GM19240 (cell line): Measurements from ENCODE around the gene PSMB11.

ENCODE experiments used
- DNase-seq: peaks from one replicate; pipeline ENCODE4 v3.0.0; 2011; ENCODE audit warnings: low spot score; ENCODE audit not compliant: insufficient read length

Gene PSMB11

DNA sequence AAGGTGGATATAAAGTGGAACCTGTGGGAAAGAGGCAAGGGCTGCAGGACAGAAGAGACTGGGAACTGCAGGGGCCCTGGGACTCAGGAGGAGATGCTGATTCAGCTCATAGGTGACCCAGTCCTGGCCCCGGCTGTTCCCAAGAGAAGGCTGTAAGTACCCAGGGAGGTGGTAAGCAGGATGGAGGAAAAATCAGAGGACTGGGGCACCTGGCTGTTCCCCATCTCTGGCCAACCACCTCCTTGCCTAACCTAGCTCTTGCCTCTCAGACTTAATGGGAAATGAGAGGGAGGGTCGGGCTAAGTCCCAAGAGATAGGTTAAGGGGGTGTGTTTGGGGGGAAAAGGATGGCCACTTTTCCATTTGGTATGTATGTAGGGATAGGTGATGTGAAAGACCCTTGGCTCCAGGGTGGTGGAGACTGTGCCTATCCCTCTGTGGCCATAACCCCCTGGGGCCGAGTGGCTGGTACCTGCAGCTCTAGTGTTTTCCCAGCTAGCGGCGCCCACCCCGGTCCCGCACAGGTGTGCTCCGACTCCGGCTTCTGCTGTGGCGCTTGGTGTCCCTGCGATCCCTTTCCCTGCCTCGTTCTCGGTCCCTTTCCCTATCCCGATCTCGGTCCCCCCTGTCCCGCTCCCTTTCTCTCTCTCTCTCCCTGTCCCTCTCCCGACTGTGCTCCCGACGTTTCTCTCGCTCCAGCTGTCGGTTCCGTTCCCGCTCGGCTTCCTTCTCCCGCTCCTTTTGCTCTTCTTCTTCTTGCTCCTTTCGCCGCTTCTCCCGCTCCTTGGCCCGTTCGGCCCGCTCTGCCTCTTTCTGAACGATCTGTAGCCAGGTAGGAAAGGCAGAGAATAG is 16.9 kb downstream of the PSMB11 start:
- DNase-seq: no peak

DNA sequence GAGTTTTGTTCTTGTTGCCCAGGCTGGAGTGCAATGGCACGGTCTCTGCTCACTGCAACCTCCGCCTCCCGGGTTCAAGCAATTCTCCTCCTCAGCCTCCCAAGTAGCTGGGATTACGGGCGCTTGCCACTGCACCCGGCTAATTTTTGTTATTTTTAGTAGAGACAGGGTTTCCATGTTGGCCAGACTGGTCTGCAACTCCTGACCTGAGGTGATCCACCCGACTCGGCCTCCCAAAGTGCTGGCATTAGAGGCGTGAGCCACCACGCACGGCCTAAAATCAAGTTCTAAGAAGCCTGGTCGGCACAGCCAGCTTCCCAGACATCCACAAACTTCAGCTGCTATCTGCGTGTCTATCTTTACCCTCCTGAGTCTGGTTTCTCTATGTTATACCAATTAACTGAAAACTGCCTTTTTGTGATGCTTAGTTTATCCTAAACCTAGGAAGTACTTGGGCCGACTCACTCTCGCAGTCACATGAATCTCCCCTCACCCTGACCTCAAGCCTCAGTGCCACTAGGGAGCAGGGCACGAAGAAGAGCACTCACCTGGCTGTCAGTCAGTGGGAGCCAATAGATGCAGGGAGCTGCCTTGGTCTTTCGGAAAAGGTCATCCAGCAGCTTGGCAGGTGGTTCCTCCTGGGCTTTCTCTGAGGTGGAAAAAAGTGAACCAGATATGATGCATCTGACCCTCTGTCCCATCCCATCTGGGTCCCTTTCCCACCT is 18.7 kb downstream of the PSMB11 start:
- no peak for DNase-seq

DNA sequence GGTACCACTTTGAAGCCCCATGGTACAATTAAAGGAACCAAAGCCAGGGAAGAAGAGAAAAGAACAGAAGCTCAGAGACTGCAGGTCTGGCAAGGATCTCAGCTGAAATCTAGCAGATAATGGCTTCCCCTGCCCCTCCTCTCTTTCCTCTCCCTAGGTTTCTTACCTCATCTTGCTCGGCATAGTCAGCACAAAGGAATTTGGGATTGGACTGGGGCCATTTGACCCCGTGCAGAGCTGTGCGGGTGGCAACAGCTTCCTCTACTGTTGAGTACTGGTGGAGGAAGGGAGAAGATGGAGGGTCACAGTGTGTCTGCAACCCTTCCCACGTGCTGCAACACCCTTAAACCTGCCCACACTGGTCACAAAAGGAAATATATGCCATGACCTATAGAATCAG is 20.0 kb downstream of the PSMB11 start:
- DNase-seq: no peak

DNA sequence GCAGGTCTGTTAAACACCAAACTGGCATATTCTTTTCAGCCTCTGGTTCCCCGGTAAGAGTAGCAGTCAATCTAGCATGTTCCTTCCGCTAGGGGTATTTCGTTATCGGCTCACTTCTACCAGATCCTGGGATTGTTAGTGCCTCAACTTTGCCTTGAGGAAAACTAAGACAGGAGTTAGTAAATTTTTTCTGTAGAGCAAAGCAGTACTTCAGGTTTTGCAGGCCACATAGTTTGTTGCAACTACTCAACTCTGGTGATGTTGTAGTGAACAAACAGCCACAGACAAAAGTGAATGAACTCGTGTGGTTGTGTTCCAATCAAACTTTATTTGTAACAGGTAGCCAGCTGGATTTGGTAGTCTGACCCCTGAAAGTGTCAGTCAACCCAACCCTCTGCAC is 21.6 kb downstream of the PSMB11 start:
- no peak for DNase-seq

DNA sequence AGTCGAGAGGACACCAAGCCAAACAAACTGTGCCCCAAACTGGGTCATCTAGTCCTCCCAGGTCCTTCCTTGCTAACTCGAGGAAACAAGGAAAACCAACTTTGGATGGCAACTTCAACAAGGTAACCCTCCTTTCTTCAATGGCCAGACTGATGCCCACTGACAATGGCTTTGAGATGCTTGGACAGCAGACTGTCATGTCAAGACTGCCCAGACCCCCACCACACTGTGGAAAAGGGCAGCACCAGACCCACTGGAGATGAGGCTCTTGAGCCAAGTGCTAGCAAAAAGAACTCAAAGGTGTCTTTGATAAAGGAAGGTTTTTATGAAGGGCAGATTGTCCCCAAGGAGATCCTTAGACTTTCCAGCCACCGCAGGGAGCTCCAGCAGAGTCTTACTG is 24.4 kb downstream of the PSMB11 start:
- DNase-seq: no peak

DNA sequence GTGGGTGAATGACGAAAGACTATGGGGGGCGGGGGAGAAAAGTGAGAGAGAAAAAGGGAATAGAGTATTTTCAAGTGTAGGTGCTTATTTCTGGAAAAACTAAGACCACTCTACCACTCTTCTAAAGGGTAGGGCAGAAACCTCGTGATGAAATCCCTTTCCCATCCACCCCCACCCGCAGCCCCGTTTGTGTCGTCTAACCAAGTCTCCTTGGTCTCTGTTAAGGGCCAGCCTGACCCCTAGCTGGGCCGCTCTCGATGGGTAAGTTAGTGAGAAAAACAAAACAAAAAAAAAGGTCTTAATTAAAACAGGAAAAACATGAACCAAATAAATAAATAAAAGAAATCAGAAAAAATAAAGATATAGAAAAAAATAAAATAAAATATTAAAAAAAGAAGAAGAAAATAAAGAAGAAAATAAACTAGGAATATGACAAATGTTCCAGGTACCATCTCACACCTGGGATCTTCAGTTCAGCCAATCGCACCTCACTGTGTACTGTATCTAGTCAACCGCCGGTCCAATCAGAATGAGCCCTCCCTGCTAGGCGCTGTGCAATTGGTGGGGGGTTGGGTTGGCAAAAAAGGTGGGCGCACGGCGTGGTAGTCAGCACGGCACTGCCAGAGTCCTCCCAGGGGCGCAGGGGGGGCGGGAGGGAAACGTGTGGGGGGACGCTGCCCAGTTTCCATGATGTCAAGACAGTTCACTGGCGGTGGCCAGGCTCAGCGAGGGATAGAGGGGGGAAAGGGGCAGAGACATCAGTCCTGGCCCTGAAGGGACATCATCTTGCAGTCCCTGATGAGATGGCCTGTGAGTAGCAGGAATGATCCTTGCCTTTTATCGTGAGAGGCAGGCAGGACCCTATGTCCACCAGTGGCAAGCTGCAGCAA is 25.1 kb downstream of the PSMB11 start:
- DNase-seq: no peak

DNA sequence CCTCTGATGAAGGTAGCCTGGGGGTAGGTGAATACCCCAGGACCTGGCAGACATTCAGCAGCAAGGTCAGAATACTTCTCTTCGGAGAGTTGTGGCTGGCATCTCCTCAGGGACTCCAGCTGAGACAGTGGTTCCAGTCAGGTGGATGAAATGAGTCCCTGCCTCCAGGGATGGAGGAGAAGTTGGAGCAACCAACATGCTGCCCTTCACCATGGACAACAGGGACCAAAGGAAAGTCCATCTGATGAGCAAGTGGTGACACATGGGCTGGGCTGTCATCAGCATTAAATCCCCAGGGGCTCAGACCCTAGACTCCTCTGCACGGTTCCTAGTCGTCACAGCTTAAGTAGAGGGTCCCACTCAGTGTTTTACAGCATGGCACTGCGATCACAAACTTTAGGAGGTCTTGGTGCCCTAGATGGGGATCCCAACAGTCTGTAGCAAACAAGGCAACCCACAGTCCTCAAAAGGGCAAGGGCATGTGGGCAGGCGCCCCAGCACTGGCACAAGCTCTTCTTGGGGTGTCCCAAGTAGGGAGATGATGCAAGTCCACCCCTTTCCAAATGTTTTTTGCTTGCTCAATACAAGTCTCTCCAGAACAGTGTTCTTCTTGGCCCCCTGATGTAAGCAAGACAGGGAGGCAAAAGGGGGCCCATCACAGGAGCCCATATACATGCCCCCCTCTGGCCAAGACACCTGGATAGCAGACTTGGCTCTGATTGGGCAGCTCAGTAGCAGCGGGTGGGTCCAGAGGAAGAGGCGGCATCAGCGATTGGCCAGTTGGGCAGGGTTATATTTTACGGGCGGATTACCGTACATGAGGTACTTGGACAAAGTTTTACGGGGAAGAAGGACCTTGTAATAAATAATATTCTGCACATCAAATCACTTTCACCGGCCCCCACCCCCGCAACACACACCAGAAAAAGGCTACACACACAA is 26.1 kb downstream of the PSMB11 start:
- no peak for DNase-seq

DNA sequence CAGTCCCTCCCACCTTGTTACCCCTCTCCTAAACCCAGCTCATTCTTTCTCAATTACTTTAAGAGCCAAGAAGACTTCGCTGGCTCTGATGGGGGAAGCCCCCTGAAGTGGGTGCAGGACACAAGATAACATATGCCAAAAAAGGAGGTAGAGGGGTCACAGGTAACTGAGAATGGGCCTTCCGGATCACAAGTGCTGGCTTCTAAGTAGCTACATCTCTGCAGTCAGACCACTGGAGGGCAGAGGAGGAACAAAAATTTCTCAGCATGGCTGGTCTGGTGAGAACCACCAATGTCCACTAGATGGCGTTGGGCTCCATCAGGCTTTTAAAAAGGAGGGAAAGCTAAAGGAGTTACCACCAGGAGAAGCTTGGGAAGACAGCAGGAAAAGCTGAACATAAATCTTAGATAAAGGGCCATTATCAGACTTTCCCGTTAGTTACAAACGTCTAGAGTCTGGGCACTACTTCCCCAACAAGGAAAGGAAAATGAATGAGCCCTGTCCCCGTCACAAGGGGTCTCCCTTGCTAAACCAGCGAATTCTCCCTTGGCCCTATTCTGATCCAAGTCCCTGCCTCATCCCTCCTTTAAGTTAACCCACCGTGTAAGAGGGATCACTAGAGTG is 26.9 kb downstream of the PSMB11 start:
- peak; percentile 90 for DNase-seq

DNA sequence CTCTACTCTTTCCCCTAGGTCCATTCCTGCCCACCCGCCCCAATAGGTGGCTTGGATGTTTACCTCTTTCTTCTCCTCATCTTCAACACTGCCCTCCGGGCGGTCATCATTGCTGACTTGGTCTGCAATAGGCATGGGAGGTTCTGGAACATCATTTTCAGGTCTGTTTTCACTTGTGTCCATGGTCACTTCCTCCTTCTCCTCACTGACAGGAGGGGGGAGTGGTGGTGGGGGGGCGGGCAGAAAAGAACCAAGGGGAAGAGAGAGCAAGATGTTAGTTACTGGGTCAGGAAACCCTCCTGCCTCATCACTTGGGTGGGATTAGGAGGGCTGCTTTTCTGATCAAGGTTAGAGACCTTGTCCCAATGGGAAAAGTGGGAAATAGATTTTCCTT is 27.4 kb downstream of the PSMB11 start:
- no peak for DNase-seq

DNA sequence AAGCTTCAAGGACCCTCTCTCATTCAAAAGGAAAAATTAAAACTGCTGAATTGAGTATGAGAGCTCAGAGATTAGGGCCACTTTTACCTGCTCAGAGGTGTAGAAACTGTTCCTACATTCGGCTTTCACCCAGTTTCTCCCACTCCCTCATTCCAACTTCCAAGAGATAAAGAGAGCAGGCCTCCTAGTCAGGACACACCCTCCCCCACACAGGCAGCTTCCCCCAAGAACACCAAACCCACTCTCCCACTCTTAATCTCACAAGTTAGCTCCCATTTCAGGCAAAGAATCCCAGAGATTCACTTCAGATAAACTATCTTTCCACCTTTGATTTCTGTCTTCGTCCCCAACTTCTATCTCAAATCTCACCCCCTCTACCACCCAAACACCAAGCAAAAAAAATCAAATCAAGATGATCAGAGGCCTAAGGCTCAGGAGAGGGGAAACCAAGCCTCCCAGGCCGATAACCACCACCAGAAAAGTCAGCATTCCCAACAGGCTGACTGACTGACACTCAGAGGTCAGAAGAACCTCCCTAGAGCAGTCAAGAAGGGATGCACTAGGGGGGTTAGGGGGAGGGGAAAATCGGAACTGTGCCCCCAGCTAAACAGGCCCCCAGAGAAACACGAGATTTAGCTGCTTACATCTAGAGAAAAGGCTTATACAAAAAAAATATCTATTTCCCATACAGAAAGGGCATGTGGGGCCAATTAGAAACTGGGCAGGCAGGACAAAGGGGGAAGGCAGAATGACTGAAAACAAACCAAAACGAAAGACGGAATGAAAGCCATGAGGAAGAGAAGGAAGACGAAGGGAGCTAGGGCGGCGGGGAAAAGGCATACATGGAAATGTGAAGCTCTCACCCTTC is 28.5 kb downstream of the PSMB11 start:
- DNase-seq: no peak

DNA sequence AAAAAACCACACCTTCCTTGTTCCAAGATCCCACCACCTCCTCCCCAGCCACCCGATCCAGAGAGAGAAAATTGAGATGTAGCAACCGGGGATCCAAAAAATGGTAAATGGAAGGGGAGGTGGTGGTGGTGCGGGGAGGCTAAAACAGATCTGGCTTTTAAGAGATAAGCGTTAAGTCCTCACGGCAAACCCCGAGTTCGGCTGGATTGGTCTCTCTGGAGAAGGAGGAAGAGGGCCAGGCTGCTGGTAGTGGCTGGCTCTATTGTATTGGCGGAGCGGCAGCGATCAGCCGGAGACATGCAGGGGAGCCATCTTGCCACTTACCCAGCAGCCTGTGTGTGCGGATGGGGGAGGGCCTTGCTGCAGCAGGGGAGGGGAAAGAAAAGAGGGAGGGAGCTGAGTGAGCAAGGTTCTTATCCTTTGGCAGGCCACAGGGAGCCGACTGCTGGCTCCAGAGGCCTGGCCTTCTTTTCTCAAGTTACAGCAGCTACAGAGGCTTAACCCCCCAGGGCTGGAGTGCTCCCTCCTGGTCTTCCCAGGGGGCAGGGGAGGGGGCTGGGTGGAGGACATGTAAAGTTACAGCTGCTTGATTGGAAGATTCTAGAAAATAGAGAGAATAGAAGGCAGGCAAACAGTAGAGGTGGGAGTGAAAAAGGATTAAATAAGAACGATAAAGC is 29.4 kb downstream of the PSMB11 start:
- DNase-seq: peak; percentile 84

DNA sequence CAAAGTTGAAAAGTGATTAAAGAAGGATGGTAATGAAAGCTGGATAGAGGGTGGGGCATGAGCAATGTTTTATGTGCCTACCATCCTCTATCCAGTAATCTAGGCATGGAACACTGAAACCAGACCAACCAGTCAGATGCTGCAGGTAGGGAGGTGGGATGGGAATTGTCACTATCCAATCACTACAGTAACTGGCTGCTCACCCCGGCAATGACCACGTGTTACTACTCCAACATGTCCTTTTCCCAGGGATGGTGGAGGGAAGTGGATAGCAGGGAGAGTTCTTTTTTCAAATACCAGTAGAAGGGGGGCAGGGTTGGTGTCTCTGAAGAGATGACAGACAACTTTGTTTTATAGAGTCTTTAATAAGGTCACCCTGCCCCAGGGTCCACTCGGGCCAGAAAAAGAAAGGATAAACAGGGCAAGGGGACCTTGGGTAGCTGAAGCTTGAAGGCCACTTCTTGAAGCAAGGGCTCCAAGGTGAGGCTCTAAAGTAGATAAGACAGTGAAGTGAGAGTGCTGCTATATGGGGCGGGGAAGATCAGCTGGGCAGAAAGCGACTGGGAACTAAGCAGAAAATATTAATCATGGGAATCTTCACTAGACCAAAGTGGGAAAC is 30.0 kb downstream of the PSMB11 start:
- no peak for DNase-seq

DNA sequence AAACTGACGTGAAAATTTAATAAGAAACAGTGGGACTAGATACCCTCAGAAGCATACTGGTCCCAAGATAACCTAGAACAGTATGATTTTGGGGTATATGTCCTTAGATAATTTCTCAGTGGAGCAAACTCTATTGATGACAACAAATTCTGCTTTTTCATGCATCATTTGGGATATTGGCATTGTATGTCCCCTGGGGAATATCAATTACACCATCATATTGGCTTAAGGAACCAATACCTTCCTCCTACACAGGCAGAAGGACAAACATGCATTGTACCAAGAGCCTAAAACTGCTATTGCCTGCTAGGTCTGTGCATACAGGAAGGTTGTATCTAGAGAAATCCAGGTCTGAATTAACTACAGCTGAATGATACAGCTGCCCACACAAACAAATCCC is 32.9 kb downstream of the PSMB11 start:
- no peak for DNase-seq

DNA sequence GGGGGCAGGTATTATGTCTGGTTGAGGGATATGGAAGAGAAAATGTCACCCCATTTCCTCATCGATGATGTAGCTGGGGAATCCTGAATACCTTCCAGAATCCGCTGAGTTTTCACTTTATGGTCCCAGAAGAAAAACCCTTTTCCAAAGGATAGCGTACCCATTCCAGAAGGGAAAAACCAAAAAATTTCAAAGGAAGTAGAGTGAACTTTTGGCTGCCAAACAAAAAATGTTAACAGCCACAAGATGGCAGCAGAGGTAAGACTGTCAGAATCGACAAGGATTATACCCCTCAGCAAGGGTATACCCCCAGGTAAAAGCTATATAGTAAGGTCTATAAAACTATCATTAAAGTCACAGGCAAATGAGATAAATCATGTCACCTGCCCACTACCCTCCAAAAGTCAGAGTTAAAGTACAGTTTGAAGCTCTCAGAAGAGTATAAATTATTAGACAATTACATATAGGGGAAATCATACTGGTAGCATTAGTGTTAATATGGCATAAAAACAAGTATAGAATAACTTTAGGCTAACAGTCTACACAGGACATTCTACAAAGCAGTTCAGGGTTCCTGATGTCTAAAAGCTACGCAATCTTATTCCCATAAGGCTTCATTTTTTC is 34.9 kb downstream of the PSMB11 start:
- DNase-seq: no peak

DNA sequence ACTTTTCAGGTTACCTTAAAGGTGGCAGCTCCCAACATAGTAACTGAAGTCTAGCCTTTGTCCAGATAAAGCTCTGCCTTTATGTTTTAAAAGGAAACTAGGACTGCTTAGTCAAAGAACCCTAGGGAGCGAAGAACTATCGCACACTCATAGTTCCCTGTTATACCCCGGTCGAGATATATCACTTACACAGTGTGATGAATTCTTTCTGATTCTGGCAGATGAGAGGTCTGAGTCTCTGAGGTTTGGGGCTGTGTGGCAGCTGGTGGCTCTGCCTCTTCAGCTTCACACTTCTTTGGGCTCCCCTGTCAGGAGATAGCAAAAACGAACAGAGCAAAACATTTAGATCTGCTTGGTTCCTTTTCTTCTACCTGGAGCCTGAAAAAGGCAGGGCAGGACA is 36.0 kb downstream of the PSMB11 start:
- DNase-seq: no peak

DNA sequence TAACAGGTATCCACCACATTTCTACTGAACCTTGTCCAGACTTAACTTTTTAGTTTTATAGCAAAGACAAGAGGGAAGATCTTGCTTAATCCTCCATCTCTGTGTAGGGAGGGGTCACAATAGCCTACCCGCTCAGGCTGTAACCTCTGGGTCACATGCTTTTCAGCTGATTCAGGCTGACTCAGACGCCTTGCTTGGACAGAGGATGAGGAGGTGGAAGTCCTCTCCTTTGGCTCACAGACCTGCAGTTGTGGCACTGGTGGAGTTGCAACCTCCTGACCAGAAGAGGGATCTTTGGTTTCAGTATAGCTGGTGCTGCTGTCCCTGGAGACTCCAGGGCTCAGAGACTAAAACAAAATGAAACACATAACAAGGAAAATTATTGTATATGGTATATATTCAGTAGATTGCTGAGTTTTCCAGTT is 36.7 kb downstream of the PSMB11 start:
- no peak for DNase-seq

DNA sequence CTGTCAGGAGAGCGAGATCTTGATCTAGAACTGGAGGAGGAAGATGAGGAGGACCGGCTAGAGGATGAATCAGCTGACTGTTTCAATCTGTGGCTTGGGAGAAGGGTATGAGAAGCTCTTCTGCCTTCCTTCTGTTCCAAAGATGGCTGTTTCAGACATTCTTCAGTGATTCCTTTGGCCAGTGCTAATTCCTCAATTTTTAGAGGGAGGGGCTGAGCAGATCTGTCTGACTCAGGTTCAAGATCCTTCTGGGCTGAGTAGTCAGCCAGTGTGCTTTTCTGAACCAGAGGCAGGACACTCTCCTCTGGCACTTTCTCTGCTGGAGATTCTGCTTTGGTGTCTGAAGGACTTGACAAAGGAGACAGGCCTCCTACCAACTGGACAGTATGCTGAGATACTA is 37.7 kb downstream of the PSMB11 start:
- DNase-seq: no peak

DNA sequence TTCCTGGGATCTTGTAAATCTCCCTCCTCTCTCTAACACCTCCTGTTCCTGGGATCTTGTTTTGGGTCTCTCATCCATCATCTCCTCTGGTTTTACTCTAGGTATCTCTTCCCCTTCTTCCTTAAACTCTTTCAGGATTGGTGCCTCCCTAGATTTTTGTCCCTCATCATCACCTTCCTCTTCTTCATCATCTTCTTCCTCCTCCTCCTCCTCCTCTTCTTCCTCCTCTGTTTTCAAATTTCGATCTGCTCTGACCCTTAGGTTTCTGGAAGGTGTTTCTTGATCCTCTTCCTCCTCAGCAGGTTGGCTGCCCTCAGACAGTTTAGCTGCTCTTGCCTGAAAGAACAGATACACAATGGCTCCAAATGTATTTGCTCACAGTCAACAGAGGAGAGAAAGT is 38.5 kb downstream of the PSMB11 start:
- no peak for DNase-seq
